ENCODE data around the gene PTPRCAP.

DNA sequence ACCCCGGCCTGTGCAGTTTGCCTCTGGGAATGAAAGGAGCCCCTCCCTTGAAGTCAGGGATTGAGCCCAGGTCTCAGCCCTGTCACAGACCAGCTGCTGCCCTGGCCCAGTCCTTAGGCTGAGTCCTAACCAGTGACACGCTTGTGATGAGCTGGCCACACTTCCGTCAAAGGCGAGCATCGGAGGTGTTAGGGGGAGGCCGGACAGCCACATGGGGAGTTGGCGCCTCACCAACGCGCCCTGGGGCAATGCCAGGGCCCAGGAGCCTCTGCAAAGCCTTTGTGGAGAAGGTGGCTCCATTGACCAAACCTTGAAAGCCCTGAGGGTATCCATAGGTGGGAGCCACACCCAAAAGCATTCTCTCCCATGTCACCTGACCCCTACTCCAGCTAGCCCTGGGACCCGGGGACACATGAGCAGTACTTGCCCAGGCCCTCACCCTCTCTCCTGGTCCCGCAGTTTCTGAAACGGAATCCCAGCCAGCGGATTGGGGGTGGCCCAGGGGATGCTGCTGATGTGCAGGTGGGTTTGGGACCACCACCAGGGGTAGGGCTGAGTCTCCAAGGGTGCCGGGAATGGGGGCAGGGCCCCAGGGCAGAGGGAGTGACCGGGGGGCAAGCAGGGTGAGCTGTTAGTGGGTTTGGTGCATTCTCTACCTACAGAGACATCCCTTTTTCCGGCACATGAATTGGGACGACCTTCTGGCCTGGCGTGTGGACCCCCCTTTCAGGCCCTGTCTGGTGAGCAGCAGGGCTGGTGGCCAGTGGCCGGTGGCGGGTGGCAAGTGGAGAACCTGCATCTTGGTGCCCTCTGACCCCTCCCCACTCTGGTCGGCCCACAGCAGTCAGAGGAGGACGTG, 3.7 kb downstream of the PTPRCAP start:
- TF ChIP-seq NFIC (IDR thresholded peaks at IDR 0.05) (no peak), YY1 (IDR thresholded peaks at IDR 0.05; ENCODE audit: low read depth) (no peak), RAD21 (IDR thresholded peaks at IDR 0.05; ENCODE audit: low read depth) (no peak), EP300 (IDR thresholded peaks at IDR 0.05; ENCODE audit: borderline replicate concordance) (no peak), TAF1 (IDR thresholded peaks at IDR 0.05; ENCODE audit: low read depth) (no peak), CREB1 (IDR thresholded peaks at IDR 0.05; ENCODE audit: low read depth) (no peak), EGR1 (IDR thresholded peaks at IDR 0.05) (no peak), CEBPB (IDR thresholded peaks at IDR 0.05) (no peak)
- TF ChIP-seq, protein P1, sequence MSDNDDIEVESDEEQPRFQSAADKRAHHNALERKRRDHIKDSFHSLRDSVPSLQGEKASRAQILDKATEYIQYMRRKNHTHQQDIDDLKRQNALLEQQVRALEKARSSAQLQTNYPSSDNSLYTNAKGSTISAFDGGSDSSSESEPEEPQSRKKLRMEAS (IDR thresholded peaks at IDR 0.05): no peak
- TF ChIP-seq, protein P2, sequence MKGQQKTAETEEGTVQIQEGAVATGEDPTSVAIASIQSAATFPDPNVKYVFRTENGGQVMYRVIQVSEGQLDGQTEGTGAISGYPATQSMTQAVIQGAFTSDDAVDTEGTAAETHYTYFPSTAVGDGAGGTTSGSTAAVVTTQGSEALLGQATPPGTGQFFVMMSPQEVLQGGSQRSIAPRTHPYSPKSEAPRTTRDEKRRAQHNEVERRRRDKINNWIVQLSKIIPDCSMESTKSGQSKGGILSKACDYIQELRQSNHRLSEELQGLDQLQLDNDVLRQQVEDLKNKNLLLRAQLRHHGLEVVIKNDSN (IDR thresholded peaks at IDR 0.05): no peak
- TF ChIP-seq, protein P3, sequence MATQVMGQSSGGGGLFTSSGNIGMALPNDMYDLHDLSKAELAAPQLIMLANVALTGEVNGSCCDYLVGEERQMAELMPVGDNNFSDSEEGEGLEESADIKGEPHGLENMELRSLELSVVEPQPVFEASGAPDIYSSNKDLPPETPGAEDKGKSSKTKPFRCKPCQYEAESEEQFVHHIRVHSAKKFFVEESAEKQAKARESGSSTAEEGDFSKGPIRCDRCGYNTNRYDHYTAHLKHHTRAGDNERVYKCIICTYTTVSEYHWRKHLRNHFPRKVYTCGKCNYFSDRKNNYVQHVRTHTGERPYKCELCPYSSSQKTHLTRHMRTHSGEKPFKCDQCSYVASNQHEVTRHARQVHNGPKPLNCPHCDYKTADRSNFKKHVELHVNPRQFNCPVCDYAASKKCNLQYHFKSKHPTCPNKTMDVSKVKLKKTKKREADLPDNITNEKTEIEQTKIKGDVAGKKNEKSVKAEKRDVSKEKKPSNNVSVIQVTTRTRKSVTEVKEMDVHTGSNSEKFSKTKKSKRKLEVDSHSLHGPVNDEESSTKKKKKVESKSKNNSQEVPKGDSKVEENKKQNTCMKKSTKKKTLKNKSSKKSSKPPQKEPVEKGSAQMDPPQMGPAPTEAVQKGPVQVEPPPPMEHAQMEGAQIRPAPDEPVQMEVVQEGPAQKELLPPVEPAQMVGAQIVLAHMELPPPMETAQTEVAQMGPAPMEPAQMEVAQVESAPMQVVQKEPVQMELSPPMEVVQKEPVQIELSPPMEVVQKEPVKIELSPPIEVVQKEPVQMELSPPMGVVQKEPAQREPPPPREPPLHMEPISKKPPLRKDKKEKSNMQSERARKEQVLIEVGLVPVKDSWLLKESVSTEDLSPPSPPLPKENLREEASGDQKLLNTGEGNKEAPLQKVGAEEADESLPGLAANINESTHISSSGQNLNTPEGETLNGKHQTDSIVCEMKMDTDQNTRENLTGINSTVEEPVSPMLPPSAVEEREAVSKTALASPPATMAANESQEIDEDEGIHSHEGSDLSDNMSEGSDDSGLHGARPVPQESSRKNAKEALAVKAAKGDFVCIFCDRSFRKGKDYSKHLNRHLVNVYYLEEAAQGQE (IDR thresholded peaks at IDR 0.05; ENCODE audit: low read depth): no peak
